ENCODE results near the gene ORM2.
"Not testable (repeated sequence)": the region's sequence is repeated elsewhere in the genome, so short reads cannot be mapped to it uniquely, and the experiment has no call there.

Gene ORM2

DNA sequence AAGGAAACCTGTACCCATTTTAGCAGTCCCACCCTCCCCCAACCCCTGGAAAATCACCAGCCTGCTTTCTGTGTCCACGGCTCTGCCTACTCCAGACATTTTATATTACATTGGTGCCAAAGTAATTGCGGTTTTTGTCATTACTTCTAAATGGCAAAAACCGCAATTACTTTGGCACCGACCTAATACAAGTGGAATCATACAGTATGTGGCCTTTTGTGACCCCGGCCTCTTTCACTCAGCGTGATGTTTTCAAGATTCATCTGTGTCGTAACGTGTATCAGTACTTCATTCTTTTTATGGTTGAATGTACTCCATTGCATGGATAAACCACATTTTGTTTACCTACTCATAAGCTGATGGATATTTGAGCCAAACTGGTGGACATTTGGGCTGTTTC is 16.5 kb upstream of the ORM2 start:
- no peak overlapping the region for H3K4me3 ChIP-seq (ENCODE audit: low read depth, low read length)

DNA sequence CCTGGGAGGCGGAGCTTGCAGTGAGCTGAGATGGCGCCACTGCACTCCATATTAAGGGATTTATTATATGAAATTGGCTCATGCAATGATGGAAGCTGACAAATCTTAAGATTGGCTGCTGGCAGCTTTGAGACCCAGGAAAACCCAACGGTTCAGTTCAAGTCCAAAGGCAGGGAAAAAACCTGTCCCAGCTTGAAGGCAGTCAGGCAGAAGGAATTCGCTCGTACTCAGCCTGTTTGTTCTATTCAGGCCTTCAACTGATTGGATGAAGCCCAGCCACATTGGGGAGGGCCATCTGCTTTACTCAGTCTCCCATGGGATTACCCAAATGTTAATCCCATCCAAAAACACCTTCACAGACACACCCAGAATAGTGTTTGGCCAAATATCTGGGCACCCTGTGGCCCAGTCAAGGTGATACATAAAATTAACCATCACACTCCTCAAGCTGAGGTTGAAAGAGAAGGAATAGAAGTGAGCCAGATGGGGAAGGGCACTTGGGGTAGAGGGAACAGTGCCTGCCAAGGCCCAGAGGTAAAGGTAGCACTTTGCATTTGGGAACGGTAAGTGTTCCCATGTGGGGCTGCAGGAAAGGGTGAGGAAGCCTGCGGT is 15.3 kb upstream of the ORM2 start:
- H3K4me3 ChIP-seq (ENCODE audit: low read depth, low read length), result no peak overlapping the region

DNA sequence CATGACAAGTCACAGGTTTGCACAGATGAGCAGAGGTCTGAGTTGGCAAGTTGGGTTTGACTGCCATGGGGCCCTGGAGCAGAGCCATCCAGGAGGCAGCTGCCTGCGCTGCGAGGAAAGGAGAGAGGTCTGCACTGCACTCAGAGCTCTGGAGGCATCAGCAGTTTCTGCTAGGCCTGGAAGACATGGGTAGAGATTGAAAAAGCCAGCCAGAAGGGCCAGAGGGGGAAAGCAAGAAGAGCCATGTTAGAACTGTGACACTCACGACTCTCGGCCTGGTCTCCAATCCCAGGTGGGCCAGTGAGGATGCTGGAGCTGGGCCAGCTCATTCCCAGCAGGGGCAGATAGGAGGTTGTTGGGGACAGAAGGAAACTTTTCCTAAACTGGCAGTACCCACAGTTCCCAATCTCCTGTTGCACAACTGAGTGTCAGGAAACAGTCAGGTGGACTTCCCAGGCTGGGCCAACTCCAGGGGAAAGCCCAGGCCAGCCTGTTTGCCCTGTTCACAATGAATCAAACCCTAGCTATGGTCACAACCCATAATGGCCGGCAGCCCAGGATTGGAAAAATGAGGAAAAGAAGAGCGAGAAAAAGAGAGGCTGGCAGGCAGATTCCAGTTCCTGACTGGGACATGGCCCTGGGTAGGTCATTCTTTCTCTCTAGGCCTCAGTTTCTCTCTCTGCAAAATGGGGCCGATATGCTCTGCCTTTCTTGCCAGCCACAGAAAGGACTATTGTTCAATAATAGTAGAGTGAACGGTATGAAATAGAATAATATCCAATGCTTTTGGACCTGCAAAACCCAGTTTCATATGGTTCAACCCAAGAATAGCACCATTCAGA is 14.6 kb upstream of the ORM2 start:
- no peak overlapping the region for H3K4me3 ChIP-seq (ENCODE audit: low read depth, low read length)

DNA sequence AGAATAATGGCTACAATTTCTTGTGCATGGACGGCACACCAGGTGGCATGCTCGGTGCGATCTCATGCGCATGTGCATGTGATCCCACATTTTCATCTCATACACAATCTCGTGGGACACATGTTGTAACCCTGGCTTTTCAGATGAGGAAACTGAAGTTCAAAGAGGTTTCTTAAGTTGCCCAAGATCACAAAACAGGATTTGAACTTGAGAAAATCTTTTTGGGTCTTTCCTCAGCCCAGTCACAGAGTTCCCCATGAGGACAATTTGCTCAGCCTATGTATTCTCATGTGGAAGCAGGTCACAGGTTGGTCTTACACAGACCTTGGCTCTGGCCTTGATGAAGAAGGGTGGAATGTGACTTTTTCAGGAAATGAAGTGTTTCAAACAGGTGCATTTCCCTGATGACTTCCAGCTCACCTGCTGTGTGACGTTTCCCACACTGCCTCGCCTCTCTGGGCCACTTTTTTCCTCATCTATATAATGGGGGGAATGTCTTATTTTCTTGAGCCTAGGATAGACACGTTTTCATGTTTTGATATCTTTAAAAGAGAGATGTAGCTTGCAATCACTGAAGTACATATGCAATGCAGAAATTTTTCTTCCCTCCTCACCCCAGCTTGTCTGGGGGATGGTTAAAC is 13.8 kb upstream of the ORM2 start:
- no peak overlapping the region for H3K4me3 ChIP-seq (ENCODE audit: low read depth, low read length)

DNA sequence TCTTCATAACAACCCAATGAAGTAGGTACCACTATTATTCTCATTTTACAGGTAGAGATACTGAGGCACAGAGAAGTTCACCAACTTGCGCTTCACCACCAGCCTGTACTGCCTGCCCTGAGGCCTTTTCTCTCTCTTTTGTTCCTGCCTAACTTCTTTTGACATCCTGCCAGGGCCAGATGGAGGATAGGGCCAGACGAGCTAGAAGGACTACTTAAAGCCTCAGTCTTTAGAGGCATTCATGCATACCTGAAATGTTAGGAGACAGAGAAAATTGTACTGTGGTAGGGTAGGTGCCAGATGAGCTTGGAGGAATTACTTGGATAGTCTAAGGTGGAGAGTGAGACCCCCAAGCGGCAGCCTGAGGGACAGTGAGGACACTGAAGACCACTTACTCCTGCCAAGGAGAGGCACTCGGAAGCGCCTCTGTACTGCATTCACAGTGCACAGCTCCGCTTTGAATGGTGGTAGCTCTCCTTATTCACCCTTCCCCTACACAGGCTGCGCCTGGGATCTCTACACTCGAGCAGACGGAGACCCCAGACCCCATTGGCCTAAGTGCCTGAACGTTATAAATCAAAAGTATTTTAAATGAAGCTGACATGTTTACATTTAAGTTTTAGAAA is 13.0 kb upstream of the ORM2 start:
- no peak overlapping the region for H3K4me3 ChIP-seq (ENCODE audit: low read depth, low read length)

DNA sequence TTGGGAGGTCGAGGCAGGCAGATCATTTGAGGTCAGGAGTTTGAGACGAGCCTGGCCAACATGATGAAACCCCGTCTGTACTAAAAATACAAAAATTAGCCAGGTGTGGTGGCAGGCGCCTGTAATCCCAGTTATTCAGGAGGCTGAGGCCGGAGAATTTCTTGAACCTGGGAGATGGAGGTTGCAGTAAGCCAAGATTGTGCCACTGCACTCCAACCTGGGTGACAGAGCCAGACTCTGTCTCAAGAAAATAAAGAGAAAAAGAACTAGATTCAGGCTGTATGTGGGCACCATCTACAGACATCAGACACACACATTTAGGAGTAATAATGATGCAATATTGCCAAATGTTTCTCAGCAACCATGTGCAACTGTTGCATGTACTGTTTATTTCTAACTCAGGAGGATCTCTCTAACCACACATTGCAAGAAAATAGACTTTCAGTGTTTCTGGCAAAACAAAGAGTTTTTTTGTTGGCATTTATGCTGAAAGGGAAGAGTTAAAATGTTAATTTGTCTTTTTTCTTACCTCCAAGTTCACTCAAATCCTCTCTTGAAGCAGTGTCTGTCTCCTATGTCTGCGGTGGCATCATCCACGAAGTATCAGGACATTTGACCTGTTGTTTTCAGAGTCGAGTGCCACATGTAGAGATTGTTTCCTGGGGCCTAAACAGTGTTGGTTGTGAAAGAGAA is 11.9 kb upstream of the ORM2 start:
- no peak overlapping the region for H3K4me3 ChIP-seq (ENCODE audit: low read depth, low read length)

DNA sequence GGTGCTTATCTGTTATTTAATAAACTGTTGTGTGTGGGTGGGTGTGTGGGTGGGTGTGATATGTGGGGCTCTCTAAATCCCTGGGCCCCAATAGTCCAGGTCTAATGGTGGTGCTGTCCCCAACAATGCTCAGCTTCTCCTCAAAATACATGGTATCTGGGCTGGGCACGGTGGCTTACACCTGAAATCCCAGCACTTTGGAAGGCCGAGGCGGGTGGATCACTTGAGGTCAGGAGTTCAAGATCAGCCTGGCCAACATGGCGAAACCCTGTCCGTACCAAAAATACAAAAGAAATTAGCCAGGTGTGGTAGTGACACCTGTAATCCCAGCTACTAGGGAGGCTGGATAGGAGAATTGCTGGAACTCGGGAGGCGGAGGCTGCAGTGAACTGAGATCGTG is 11.3 kb upstream of the ORM2 start:
- no peak overlapping the region for H3K4me3 ChIP-seq (ENCODE audit: low read depth, low read length)

DNA sequence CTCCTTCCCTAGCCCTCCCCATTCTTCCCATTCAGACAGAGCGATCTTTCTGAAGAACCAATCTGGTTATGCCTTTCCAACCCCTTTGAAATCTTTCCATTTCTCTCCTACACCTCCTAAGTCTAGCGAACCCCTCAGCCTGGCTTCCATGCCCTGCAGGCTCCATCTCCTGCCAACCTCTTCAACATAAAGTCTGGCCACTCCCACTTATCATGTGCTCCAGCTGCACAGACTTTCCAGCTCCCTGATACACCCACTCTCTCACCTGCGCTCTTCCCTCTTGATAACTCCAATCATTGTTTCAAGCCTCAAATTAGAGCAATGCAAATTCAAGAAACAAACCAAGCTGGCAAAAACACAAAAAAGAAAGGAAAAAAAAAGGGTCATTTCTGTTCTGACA is 10.5 kb upstream of the ORM2 start:
- H3K4me3 ChIP-seq (ENCODE audit: low read depth, low read length), result no peak overlapping the region

DNA sequence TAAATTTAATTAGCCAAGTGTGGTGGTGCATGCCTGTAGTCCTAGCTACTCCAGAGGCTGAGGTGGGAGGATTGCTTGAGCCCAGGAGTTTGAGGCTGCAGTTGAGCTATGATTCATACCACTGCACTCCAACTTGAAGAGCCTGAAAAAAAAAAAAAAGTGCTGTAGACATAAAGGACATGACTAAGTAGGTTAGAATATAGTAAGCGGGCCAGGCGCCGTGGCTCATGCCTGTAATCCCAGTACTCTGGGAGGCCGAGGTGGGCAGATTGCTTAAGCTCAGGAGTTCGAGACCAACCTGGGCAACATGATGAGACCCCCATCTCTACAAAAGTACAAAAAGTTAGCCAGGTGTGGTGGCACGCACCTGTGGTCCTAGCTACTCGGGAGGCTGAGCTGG is 9.0 kb upstream of the ORM2 start:
- H3K4me3 ChIP-seq (ENCODE audit: low read depth, low read length), result not testable (repeated sequence)

DNA sequence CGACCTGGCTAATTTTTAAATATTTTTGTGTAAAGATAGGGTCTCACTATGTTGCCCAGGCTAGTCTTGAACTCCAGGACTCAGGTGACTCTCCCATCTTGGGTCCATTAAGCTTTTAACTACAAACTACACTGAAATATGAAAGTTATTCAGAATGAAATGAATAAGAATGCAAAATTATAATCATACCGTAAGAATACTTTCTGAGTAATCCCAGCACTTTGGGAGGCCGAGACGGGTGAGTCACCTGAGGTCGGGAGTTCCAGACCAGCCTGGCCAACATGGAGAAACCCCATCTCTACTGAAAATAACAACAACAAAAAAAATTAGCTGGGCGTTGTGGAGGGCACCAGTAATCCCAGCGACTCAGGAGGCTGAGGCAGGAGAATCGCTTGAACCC is 7.9 kb upstream of the ORM2 start:
- no peak overlapping the region for H3K4me3 ChIP-seq (ENCODE audit: low read depth, low read length)

DNA sequence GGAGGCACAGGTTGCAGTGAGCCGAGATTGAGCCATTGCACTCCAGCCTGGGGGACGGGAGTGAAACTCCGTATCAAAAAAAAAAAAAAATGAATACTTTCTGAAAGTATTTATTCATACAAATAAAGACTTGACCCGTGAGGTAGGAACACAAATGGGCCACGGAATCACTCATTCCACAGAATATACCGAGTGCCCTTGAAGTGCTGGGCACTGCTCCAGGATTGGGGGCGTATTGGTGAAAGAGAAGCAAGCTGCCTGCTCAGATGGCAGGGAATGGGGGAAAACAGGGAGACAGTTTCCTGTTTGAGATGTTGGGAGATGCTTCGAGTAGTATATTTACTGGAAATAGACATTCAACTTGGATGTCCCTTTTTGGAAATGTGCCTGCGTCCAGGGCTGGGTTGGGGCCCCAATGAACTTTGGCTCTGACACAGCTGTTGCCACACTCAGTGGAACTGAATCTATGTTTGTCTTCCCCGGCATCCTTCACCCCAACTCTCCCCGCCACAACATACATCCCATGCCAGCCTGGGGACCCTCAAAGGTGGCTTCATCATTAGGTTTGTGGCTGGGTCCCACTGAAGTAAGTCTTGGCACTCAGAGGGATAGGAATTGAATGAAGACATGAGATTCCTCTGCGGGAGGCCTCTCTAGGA is 7.4 kb upstream of the ORM2 start:
- not testable (repeated sequence) for H3K4me3 ChIP-seq (ENCODE audit: low read depth, low read length)

DNA sequence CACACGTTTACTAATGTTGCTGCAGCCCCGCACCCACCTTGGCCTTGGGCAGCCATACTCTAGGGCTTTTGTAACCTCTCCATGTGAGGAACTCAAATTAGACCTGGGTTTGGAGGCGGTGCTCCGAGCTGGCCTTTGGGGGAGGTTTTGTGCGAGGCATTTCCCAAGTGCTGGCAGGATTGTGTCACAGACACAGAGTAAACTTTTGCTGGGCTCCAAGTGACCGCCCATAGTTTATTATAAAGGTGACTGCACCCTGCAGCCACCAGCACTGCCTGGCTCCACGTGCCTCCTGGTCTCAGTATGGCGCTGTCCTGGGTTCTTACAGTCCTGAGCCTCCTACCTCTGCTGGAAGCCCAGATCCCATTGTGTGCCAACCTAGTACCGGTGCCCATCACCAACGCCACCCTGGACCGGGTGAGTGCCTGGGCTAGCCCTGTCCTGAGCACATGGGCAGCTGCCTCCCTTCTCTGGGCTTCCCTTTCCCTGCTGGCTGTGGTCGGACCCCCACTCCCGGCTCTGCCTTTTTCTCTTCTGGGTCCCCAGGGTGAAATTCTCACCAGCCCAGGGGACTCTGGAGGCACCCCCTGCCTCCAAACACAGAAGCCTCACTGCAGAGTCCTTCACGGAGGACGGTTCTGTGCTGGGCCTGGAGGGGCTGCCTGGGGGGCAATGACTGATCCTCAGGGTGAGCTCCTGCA is 6.7 kb upstream of the ORM2 start, which contains the start of gene ORM1:
Gene ORM1, plus strand, starts transcription at position 268 of the 701 bp plus-strand sequence. Its CDS starts 36 bp downstream, at position 304.
- H3K4me3 ChIP-seq (ENCODE audit: low read depth, low read length), result not testable (repeated sequence)

DNA sequence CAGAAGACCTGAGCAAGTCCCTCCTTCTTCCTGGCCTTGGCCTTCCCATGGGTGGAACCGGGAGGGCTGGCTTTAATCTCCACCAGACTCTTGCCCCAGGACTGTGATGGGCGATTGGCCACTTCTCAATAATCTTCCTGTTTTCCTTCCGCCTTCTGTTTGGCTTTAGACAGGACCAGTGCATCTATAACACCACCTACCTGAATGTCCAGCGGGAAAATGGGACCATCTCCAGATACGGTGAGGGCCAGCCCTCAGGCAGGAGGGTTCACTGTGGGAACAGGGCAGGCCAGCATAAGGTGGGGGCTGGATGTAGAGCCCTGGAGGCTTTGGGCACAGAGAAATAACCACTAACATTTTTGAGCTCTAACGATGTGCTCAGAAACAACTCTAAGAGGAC is 5.8 kb upstream of the ORM2 start:
- not testable (repeated sequence) for H3K4me3 ChIP-seq (ENCODE audit: low read depth, low read length)

DNA sequence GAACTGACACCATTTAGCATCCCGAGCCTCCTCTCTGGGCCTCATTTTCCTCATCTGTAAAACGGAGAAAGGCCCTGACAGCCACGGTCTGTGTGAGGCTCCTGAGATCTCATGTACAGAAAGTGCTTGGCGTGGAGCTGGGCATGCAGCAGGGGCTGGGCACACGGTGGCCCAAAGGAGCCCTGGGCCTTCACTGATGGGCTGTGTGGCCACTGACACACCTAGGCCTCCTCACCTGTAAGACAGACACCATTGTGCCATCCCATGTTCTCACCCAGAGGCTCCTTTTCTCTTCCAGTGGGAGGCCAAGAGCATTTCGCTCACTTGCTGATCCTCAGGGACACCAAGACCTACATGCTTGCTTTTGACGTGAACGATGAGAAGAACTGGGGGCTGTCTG is 5.2 kb upstream of the ORM2 start:
- H3K4me3 ChIP-seq (ENCODE audit: low read depth, low read length), result no peak overlapping the region

DNA sequence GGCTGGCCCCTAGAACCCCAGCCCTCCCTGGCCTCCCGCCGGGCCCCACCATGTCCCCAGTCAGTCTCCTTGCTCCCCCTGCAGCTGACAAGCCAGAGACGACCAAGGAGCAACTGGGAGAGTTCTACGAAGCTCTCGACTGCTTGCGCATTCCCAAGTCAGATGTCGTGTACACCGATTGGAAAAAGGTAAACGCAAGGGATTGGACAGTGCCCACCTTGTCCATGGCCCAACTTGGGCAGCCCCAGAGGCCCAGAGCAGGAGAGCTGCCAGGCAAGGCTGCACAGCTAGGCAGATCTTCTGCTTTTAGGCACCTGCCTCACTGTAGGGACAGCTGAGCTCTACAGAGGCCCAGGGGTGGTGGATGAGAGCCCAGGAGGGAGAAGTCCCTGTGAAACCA is 4.7 kb upstream of the ORM2 start:
- not testable (repeated sequence) for H3K4me3 ChIP-seq (ENCODE audit: low read depth, low read length)

DNA sequence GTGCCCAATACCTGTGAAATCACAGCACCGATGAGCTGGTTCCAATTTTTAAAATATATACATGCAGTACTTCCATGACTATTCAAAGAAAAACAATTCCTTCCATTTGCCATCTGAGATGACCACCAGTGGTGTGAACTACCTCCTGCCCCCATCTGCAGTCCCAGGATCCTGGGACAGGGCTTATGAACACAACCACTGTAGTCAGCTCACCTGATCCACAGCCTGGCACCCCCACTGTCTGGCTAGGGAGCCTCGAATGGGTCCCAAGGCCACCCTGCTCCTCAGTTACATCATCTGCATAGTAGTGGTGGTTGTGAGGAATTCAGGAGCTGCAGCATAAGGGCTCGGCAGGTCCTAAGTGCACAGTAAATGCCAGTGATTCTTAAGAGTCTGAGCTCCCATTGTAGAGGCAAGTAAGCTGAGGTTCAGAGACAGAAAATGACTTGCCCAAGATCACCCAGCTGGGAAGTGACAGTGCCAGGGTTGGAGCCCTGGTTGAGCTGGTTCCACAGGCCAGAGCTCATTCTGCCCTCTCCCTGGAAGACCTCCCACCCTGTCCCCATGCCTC is 3.9 kb upstream of the ORM2 start:
- not testable (repeated sequence) for H3K4me3 ChIP-seq (ENCODE audit: low read depth, low read length)

DNA sequence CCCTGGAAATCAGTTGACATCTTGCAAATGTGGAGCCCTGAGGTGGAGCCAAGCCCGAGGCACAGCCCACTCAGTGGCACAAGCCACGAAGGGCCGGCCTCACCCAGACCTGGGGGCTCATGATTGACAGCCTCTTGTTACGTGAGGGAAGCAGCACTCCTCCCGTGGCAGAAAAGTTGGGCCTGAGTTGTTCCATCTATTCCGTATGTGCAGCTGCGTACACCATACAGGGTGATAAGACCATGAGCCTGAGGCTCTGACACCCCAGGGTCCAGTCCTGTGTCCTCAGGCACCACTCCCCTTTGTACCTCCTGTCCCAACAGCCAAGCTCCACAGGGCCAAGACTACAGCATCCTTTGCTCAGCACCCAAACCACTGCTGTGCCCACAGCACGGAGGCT is 1.9 kb upstream of the ORM2 start:
- H3K4me3 ChIP-seq (ENCODE audit: low read depth, low read length), result no peak overlapping the region

DNA sequence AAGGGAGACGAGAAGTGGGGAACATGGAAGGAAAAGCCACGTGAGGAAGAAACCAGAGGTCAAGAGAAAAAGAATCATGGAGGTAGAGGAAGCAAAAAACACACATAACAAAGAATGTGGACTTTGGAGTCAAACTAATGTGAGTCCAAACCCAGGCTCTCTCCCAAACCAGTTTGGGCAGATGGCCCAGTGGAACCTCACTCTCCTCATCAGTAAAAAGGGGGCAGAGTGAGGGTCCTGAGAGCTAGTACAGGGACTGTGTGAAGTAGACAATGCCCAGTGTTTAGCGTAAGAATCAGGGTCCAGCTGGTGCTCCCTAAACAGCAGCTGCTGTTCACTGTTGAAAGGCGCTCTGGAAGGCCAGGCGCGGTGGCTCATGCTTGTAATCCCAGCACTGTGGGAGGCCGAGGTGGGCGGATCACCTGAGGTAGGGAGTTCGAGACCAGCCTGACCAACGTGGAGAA is 1.3 kb upstream of the ORM2 start:
- not testable (repeated sequence) for H3K4me3 ChIP-seq (ENCODE audit: low read depth, low read length)

DNA sequence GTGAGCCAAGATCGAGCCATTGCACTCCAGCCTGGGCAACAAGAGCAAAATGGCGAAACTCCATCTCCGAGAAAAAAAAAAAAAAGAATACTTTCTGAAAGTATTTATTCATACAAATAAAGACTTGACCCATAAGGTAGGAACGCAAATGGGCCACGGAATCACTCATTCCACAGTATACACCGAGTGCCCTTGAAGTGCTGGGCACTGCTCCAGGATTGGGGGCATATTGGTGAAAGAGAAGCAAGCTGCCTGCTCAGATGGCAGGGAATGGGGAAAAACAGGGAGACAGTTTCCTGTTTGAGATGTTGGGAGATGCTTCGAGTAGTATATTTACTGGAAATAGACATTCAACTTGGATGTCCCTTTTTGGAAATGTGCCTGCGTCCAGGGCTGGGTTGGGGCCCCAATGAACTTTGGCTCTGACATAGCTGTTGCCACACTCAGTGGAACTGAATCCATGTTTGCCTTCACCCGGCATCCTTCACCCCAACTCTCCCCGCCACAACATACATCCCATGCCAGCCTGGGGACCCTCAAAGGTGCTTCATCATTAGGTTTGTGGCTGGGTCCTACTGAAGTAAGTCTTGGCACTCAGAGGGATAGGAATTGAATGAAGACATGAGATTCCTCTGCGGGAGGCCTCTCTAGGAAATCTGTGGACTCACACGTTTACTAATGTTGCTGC is 588 bp upstream of the ORM2 start:
- not testable (repeated sequence) for H3K4me3 ChIP-seq (ENCODE audit: low read depth, low read length)
